ENCODE measurements around the gene RELN.
"Not testable (repeated sequence)": the region's sequence is repeated elsewhere in the genome, so short reads cannot be mapped to it uniquely, and the experiment has no call there.

RELN gene

DNA sequence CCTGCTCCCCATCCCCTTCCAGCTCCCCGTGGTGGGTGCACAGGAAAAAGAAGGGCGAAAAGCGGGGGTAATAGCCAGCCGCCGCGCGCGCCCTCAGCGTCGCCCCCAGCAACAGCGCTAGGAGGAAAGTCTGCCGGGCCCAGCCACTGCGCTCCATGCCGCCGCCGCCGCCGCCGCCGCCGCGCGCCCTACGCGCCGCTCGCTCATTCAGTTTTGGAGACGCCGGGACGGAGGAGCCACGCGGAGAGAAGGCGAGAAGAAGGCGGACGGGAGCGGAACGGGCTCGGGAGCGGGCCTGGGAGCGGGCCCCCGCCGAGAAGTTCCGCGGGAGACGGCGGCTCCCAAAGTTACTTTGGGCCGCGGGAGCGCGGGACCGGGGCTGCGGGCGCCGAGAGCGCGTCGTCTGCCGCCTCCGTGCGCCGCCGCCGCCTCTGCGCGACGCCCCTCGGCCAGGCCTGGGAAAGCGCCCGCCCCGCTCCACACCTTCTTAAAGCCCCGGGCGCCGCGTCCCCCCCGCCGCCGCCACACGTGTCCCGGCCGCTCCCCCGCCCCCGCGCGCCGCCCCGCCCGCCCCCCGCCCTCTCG, at the start of gene RELN:
Gene RELN, minus strand, starts transcription at position 459 of the 585 bp plus-strand sequence. Its CDS starts 302 bp downstream, at position 157.
- no peak for DNase-seq

GRCh38 chr7:104038136-104038535, 48.7 kb upstream of the RELN start:
- DNase-seq = no peak

DNA sequence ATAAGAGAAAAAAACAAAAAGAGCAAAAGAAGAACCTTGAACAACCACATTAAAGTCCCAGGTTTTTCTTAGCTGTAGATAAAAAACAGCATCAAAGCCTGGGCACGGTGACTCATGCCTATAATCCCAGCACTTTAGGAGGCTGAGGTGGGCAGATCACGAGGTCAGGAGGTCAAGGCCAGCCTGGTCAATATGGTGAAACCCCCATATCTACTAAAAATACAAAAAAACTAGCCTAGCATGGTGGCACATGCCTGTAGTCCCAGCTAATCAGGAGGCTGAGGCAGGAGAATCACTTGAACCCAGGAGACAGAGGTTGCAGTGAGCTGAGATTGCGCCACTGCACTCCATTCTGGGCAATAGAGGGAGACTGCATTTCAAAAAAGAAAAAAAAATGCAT, 47.4 kb upstream of the RELN start:
- not testable (repeated sequence) for DNase-seq

DNA sequence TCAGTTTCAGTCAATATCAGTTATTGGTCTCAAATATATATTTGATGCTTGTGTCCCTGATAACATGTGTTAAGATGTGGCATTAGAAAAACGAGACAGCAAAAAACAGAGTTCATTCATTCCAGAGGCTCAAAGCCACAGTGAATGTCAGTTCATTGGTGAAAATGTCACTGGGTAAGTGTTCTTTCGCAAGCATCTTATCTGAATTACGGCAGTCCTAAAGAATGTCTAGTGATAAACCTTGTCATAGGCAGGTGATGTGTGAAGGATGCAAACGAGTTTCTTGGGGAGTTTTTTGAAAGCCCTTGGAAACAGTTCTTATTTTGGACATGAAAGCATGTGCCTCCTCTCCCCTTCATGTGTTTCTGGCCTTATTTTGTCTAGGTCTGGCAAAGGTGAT, 45.9 kb upstream of the RELN start:
- no peak for DNase-seq

DNA sequence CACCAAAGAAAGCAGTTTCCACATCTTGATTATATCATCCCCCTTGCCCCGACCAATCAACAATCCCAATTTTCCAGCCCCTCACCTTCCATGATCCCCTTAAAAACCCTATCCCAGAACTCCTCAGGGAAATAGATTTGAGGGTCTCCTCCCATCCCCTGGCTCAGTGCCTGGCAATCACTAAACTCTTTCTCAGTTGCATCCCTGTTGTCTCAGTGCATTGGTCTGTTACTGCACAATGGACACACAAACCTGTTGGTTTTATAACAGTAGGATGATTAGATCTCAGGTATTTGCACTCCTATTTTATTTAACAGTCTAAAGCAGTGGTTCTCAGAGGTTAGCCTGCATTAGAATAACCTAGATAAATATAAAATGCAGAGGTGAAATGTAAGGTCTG, 45.2 kb upstream of the RELN start:
- DNase-seq = no peak

- no peak for DNase-seq
These were observed 44.4 kb upstream of the RELN start for GRCh38 chr7:104033837-104034236.

- no peak for DNase-seq
These were observed 43.0 kb upstream of the RELN start for GRCh38 chr7:104032486-104032885.

DNA sequence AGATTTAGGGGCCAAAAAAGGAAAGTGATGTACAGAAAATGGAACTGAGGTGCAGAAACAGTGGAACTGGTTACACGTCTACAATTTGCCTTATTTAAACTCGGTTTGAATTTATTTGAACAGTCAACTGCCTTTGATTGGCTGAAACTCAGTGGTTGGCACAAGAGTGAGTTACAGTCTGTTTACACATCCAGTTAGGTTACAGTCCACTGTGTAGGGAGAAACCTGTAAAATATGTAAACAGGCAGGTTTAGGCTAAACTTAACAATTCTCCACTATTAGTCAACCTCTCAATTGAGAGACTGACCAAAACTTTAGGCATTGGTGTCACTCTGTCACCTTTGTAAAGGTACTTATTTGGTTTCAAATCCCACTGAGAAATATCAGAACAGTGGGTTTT, 40.3 kb upstream of the RELN start:
- DNase-seq = no peak

- no peak for DNase-seq
These were observed 35.2 kb upstream of the RELN start for GRCh38 chr7:104024632-104025031.

GRCh38 chr7:104023100-104023499, 33.6 kb upstream of the RELN start:
- no peak for DNase-seq

DNA sequence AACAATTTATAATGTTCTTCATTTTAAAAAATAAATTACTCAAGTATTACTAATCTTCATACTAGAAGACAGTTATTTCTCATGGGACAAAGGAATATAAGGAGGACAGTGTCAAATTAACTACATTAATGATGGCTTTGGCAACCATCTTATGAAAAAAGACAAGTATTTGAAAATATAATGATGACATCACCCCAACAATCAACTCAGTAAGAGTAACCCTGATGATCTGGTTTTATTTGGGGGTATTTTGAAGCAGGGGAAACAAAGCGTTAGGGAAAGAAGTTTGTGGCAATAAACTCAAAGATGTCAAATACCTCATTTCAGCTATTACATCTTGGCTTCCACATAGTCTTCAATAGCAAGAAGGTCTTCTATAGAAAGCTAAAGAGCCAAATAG, 29.0 kb upstream of the RELN start:
- no peak for DNase-seq

DNA sequence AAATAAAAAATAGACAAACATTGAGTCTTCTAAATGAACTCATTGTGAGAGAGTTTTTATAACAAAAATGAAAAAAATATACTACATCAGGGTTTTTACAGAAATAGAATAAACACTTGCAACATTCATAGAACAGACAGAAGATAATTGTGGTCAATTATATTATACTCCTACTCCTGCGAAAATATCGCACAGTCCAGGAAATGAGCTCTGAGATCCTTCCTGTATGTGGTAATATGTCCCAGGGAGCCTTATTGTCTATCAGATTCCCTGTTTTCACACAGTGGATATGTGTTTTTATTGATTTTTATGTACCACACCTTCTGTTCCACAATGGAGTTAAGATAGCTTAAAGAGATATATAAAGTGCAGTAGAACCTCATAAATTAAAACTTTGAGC, 27.5 kb upstream of the RELN start:
- no peak for DNase-seq

DNA sequence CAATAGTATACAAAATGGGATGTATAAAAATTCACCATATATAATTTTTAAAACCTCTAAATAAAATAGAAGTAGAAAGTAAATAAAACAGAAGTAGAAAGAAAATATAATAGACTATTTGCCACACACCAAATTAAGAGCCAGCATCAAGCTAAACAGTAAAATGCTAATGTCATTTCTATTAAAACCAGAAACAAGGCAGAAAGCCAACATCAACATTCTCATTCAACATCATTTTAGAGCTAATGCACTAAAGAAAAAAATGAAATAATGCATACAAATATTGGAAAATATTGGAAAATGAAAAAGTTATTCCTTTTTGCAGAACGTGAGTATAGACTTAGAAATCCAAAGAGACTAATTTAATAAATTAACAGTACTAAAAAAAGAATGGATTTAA, 23.4 kb upstream of the RELN start:
- DNase-seq = no peak

DNA sequence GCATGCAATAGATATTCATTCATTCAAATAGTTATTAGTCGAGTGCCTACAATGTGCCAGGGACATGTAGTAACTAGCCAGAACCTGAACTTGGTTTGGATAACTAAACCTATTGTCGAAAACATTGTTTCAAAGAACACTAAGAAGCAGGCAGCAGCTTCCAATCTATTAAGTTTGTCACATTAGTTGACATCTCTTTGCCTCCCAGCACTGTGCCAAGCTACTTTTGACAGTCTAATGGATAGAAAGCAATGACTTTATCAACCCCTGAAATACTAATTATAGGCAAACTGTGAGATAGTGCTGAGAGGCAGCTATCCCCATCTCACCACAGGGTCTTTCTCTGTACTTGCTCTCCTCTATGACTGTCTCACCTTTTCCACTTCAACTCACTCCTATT, 22.4 kb upstream of the RELN start:
- DNase-seq = no peak

DNA sequence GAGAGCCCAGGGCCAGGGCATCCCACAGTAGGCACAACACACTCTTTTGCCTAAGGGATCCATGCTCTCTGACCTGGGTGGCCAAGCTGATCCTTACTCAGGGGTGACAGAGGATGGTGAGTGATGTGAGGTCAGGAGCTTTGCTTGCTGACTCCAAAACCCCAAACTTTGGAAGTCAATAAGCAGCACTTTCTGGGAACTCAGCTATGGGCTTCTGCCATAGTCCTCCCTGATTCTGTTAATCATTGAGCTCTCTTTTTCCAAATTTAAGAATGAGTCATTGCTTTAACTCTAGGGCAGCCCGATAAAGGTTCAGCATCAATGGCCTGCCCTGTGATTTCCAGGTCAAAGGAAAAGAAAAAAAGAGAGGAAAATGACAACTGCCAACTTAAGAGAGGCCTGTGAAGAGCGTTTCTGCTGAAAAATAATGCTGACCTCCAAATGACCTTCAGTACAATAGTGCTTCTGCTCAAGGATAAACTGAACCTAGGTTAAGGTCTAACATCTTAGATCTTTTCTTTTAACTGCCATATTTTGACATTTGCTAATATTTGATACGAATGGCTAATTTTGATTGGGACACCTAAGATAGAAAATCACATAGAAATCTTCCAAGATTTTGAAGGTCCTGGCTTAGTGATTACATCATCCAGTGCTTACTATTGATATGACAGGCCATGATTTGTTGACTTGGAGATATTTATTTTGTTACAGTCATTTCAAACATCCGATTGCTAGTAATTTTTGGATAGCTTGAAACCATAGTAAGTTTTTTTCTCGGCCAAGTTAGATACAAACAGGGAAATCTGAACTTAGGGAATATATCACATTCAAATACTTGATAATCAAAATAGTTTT, 20.8 kb upstream of the RELN start:
- DNase-seq = no peak

DNA sequence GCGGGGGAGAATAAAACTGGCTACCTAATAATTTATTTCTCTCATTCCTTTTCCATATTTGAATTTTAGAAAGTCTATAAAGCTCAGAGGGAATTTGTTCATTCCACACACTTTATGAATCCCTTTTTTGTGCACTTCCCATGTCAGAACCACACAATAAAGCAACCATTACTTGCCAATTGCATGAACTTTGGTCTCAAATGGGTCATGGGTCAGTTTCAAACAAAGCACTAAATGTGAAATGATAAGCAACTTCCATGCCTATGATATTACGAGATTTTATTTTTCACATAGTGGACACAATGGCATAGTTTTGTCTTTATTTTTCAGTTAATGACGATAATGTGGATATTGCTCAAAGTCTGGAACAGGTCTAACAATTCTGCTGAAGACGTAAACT, 18.6 kb upstream of the RELN start:
- no peak for DNase-seq

DNA sequence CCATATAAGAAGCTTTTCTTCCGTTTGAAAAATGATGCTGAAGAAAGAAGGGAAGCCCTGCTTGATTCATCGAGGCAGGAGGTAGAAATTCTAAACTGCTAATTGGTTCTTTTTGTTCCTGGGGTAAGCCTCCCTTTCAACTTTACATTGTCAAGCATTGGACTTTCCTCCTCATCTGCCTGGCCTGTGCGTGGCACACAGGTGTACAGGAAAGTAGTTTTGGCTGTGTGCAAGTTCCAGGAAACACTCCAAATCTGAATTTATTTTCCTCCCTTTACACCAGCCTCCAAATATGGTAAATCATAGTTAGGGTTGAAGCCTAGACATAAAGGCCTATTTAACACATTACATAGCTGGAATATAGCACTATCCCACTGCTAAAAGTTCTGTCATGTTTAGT, 18.2 kb upstream of the RELN start:
- DNase-seq = no peak

DNA sequence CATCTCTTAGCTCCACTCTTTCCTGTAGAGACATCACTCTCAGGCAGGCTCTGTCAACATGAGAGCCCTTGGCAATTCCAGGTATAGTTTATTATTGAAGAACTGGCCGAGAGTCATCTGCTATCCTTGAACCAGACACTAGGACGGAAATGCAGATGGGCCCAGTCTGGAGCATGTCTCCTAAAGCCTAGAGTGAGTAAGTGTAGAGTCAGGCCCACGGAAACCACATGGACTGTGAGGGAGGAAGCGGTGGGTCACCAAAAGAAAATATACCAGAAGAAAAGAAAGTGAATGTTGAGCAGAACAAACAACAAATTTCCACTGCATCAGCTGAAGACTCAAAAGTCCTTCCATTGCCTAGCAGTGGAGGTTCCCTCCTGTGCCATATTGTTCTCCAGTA, 15.7 kb upstream of the RELN start:
- no peak for DNase-seq

- DNase-seq = no peak
These were observed 7.2 kb upstream of the RELN start for GRCh38 chr7:103996639-103997038.

DNA sequence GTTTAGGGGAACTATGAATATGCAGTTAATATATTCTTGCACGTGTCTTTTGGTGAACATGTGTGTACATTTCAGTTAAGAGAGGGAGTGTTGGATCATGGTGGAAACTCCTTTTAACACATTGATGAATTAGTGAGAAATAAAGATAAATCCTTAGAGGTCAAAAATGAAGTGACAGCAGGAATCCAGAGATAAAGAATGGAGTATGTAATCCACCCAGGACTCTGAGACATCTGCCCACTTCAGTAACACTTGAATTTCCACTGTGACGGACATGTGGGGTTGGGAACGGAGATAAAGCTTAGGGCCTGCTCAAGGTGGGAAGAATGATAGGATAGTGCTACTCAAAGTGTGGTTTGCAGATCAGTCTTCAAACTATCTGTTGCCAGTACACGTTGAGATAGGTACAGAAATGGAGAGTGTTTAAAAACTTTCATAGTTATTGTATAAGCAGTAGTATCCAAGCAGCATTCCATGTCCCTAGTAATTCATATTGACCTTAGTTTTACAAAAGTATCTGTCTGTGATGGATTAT, 6.6 kb upstream of the RELN start:
- DNase-seq = no peak

GRCh38 chr7:103995554-103995953, 6.1 kb upstream of the RELN start:
- DNase-seq = no peak

- DNase-seq = no peak
These were observed 4.1 kb upstream of the RELN start for GRCh38 chr7:103993551-103993950.

GRCh38 chr7:103991406-103991805, 1.9 kb upstream of the RELN start:
- no peak for DNase-seq

GRCh38 chr7:103990991-103991390, 1.5 kb upstream of the RELN start:
- DNase-seq = no peak

Measured in NCI-H226 (cell line).